AG04449 (cell line): ENCODE data around the gene RAD50.

Source experiments
- CTCF ChIA-PET: fragments of 350-600 bp; formaldehyde crosslinking; extraction: SDS; loops from one replicate; lab custom pipeline; 2021; ENCODE audit warnings: antibody characterized with exemption; lab: Yijun Ruan, JAX
- POLR2A ChIA-PET: fragments of 400-600, 350-600 bp; formaldehyde crosslinking; extraction: SDS; loops from one replicate; lab custom pipeline; 2020; ENCODE audit warnings: antibody characterized with exemption, inconsistent platforms; lab: Yijun Ruan, JAX
- DNase-seq: peaks from one replicate; pipeline ENCODE4 v3.0.0-alpha.2; 2010; ENCODE audit warnings: low read depth, low spot score
- H3K4me3 ChIP-seq: 2 replicates; pipeline ENCODE4 v1.5.1; 2011; ENCODE audit warnings: low read depth, mild to moderate bottlenecking, control low read depth, low read length
- TF ChIP-seq, protein P1 (sequence below): IDR thresholded peaks from one replicate; pipeline ENCODE4 v1.5.1; 2011; ENCODE audit warnings: mild to moderate bottlenecking, moderate library complexity, low read length, control low read depth, inconsistent platforms; ENCODE audit not compliant: insufficient read depth; ENCODE audit errors: missing control alignments

The RAD50 gene

DNA sequence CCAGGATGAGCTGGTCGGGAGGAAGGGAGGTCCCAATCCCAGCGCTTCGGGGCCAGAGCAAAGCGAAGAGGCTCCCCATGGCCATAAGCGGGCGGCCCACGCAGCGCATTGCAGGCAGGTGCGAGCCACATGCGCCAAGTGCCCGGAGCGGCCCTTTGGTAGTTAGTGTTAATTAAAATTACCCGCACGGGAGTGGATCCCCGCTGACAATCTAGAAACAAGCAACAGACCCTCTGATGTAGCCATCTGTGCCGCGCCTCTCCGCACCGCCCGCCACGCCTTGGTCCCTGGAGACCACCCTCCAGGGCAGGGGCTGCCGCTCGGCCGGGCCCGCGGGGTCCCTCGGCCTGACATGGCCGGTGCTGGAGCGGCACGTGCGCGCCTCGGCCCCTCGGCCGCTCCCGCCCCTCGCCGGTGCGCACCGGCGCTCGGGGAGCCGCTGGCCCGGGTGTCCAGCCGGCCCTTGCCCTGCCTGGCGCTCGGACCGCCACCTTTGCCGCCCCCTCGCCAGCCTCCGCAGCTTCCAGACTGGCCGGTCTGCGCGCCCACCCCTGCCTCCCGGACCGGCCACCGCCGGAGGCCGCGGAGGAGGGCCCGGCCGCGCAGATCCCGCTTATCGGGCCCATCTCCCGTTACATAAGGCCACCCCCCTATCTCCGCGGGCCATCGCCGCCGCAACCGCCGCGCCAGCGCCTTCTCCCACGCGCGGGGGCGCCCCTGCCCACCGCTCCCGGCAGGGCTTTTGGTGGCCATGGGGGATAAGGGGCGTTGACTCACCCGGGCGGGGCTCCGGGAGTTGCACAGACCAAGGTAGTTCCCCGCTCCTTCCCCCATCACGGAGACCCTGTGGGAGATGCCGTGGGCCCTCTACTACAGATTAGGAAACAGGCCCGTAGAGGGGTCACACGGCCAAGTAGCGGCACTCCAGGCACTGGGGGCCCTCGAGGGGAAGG is 99.3 kb downstream of the RAD50 start:
- H3K4me3 ChIP-seq, result peak overlapping the region; percentile 49
- no peak for DNase-seq
- ChIA-PET CTCF (interaction anchor here (1.3 kb wide), 1 partner anchor 165 kb away, joined by 3 read pairs; no protein-coding TSS in a partner anchor), POLR2A (no interaction called here)
- TF ChIP-seq, protein P1, sequence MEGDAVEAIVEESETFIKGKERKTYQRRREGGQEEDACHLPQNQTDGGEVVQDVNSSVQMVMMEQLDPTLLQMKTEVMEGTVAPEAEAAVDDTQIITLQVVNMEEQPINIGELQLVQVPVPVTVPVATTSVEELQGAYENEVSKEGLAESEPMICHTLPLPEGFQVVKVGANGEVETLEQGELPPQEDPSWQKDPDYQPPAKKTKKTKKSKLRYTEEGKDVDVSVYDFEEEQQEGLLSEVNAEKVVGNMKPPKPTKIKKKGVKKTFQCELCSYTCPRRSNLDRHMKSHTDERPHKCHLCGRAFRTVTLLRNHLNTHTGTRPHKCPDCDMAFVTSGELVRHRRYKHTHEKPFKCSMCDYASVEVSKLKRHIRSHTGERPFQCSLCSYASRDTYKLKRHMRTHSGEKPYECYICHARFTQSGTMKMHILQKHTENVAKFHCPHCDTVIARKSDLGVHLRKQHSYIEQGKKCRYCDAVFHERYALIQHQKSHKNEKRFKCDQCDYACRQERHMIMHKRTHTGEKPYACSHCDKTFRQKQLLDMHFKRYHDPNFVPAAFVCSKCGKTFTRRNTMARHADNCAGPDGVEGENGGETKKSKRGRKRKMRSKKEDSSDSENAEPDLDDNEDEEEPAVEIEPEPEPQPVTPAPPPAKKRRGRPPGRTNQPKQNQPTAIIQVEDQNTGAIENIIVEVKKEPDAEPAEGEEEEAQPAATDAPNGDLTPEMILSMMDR, result peak; percentile 32

DNA sequence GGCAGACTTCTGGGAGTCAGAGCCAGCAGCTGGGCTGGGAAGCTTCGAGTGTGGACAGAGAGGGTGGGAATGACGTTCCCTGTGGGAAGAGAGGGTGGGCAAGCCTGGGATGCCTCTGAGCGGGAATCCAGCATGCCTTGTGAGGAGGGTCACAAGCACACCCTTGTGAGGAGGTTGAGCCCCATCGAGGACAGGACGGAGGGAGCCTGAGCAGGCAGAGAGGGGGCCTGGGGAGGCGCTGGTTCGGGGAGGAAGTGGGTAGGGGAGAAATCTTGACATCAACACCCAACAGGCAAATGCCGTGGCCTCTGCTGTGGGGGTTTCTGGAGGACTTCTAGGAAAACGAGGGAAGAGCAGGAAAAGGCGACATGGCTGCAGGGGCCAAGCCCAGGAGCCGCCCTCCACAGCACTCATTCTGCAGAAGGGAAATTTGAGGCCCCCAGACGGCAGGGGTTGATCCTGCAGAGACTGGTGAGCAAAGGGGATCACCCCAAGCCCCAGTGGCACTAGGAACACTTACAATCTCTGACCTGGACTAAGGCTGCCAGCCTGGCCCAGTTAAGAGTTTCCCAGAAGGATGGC is 100.1 kb downstream of the RAD50 start:
- TF ChIP-seq, protein P1, result no peak
- CTCF ChIA-PET, result interaction anchor here (1.1 to 1.3 kb wide), 2 partner anchors 163 to 164 kb away, joined by 3 read pairs; no protein-coding TSS in a partner anchor

DNA sequence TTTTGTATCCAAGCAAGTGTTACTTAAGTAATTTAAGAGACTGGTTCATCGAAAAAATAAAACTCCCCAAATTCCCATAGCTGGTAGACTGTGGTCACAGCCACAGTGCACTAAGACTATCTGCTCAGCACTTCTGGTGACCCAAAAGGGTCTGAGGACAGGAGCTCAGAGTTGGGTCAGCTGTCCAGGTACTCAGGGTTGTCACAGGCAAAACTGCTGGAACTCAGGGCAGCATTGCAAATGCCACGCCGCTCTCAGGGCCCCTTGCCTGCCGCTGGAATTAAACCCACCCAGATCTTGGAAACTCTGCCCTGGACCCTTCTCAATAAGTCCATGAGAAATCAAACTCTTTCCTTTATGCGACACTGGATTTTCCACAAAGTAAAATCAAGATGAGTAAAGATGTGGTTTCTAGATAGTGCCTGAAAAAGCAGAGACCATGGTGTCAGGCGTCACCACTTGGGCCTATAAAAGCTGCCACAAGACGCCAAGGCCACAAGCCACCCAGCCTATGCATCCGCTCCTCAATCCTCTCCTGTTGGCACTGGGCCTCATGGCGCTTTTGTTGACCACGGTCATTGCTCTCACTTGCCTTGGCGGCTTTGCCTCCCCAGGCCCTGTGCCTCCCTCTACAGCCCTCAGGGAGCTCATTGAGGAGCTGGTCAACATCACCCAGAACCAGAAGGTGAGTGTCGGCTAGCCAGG is 101.1 kb downstream of the RAD50 start, which contains the start of gene IL13:
Gene IL13 (plus strand): TSS at position 498 of the 705 bp plus-strand sequence. CDS start 14 bp downstream, at position 512.
- ChIA-PET POLR2A (interaction anchor here (0.6 kb wide), 1 partner anchor 10 kb away, joined by 3 read pairs; no protein-coding TSS in a partner anchor), CTCF (interaction anchor here (1.1 to 1.5 kb wide), 2 partner anchors 16 to 162 kb away, joined by 3 read pairs; partner anchors contain the start of gene IL4)
- no peak for DNase-seq
- no peak within 1 kb of the TSS for H3K4me3 ChIP-seq
- TF ChIP-seq, protein P1, result no peak

More for the DNA sequence above, 100.1 kb downstream of the RAD50 start:
- POLR2A ChIA-PET, result no interaction called here
- H3K4me3 ChIP-seq, result peak overlapping the region; percentile 49; the same call in 1 of the 2 replicates
- no peak for DNase-seq

DNA sequence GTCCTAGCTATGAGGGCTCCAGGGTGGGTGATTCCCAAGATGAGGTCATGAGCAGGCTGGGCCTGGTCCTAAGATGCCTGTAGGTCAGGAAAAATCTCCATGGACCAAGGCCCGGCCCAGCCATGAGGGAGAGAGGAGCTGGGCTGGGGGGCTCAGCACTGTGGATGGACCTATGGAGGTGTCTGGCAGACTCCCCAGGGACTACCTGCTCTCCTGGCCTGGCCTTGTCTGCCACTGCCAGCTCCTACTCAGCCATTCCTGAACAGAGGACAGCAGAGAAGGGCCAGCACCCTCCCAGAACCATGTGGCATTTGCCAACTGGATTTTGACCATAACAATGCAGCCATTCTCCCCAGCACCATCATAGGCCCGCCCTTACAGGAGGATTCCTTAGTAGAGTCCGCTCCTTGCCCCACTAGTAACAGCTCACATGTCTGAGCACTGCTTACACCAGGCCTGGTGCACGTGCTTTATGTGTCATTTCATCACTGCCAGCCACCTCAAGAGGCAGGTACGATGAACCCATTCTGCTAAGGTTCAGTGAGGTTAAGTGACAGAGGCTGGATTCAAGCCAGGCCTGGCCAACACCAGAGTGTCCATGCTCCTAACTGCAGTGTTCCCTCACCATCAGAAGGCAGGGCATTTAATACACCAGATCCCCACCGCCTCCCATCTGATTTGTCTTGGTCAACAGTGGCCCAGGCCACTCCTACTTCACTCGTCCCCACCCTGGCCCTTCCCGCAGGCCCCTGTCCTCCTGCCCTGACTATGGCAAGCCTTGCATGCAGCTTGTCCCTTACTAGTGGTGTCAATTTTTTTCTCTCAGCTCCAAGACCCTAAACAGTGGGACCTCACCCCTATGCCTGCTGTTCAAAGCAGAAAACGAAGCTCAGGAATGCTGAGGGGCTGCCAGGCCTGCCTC is 101.9 kb downstream of the RAD50 start:
- POLR2A ChIA-PET, result interaction anchor here (0.6 kb wide), 1 partner anchor 11 kb away, joined by 3 read pairs; no protein-coding TSS in a partner anchor
- no peak for DNase-seq
- no peak overlapping the region for H3K4me3 ChIP-seq
- CTCF ChIA-PET, result interaction anchor here (1.1 to 3.5 kb wide), 3 partner anchors 16 to 162 kb away, joined by 3 to 20 read pairs (median 3); partner anchors contain the start of gene IL4
- TF ChIP-seq, protein P1, result no peak
